HepG2 (cell line): Measurements from ENCODE around the gene TH. TPM values are rescaled to one million over a fixed set of nuclear protein-coding genes. Genes with fewer than 3 reads are reported as not detected.
A peak's percentile ranks its signal among the peaks of the same experiment; 100 is the strongest.

Experiments used
- AKAP8 ChIP-seq: sonication (generic); formaldehyde crosslinking; IDR thresholded peaks from 2 replicates; pipeline ENCODE4 v1.5.1; 2020; ENCODE audit warnings: mild to moderate bottlenecking, missing genetic modification reagents
- DNMT3B ChIP-seq: conservative IDR thresholded peaks from 2 replicates; pipeline ENCODE4 v1.6.1; 2016; ENCODE audit warnings: missing biosample characterization, control low read depth
- ETV5 ChIP-seq: IDR thresholded peaks from 2 replicates; pipeline ENCODE4 v1.6.1; 2018; ENCODE audit warnings: missing biosample characterization, missing genetic modification reagents, inconsistent platforms, borderline replicate concordance
- HNRNPH1 ChIP-seq: fragments of 200-400 bp; formaldehyde crosslinking; optimal IDR thresholded peaks from 2 replicates; pipeline ENCODE3; 2017; ENCODE audit warnings: mild to moderate bottlenecking, low read depth, low read length
- SALL1 ChIP-seq: sonication (generic); formaldehyde crosslinking; IDR thresholded peaks from 2 replicates; pipeline ENCODE4 v1.8.0; 2022; ENCODE audit warnings: mild to moderate bottlenecking, missing genetic modification reagents
- TOE1 ChIP-seq: sonication (generic); formaldehyde crosslinking; IDR thresholded peaks from 2 replicates; pipeline ENCODE4 v1.4.0; 2020; ENCODE audit warnings: mild to moderate bottlenecking, missing genetic modification reagents
- ZFX ChIP-seq: sonication (generic); formaldehyde crosslinking; IDR thresholded peaks from 2 replicates; pipeline ENCODE4 v1.4.0; 2020; ENCODE audit warnings: mild to moderate bottlenecking, low read depth, missing genetic modification reagents, moderate library complexity
- ZNF33A ChIP-seq: sonication (generic); formaldehyde crosslinking; IDR thresholded peaks from 2 replicates; pipeline ENCODE4 v1.5.1; 2020; ENCODE audit warnings: missing genetic modification reagents, mild to moderate bottlenecking, moderate library complexity, borderline replicate concordance
- polyA plus RNA-seq, 8 experiments: library from polyadenylated mRNA; depleted of rRNA in 3 of 8; stranded (reverse) in 7 of 8; unstranded in 1 of 8; fragments of >200 nt; fragmentation: Illumina TruSeq in 4 of 8; extraction: Trizol in 4 of 8; gene quantifications; 2 replicates each; pipeline versions ENCODE4 v1.2.1 to v1.2.3, GENCODE V29; 2011 to 2016; ENCODE audit warnings: low read depth in 4 of 8, missing spikeins in 1 of 8, mixed read lengths in 1 of 8; ENCODE audit not compliant: insufficient read depth in 1 of 8
- total RNA-seq, 5 experiments: library from RNA; depleted of rRNA; stranded (reverse); fragments of >200 nt; fragmentation: Illumina TruSeq; extraction: Trizol; gene quantifications; 2 replicates each; pipeline ENCODE4 v1.2.3, GENCODE V29; 2016; ENCODE audit warnings: low read depth in 1 of 5
- TF ChIP-seq, protein P1 (sequence below): sonication (generic); formaldehyde crosslinking; IDR thresholded peaks from 2 replicates; pipeline ENCODE4 v1.4.0; 2020; ENCODE audit warnings: missing genetic modification reagents
- TF ChIP-seq, protein P2 (sequence below): sonication (generic); formaldehyde crosslinking; IDR thresholded peaks from 2 replicates; pipeline ENCODE4 v1.4.0; 2020; ENCODE audit warnings: mild to moderate bottlenecking, missing genetic modification reagents
- TF ChIP-seq, protein P3 (sequence below): sonication (generic); formaldehyde crosslinking; IDR thresholded peaks from 2 replicates; pipeline ENCODE4 v1.4.0; 2020; ENCODE audit warnings: missing genetic modification reagents
- TF ChIP-seq, protein P4 (sequence below): sonication (generic); formaldehyde crosslinking; IDR thresholded peaks from 2 replicates; pipeline ENCODE4 v1.4.0; 2020; ENCODE audit warnings: missing genetic modification reagents, mild to moderate bottlenecking, borderline replicate concordance

Gene TH
- total and polyA plus RNA-seq, 2 of the 13 experiments (the other 11 are each of a cell fraction or from before 2014, with no cell fraction given) = 0.36 TPM; not detected in 1

DNA sequence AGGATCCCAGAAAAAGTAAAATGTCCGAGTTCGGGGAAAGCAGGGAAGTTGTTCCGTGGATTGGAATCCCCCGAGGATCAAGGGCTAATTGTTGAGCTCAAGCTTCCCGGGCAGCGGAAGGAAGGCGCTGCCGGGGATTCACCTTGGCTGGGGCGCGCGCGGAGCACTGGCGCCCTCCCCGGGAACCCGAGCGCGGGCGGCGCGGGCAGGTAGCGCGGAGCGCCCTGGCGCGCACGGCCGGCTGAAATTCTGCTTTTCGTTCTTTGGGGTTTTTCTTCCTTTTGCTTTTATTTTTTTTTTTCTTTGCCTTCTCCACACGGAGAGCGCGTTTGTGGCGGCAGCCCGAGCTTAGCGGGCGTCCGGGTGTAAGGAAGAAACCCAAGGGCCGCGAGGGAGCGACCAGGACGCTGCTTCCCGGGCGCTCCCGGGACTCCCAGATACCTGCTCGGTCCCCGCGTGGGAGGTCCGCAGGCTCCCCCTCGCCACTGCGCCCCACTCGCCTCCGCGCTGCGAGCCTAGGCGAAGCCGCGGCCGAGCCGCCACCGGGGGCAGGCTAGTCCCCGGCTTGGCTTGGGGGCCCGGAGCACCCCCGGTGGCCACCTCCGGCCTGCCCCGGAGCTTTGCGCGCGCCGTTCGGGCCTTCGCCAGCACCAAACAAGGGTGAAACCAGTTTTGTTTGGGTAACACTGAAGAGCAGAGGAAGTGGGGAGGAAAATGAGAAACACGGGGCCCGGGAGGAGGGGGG, 27.6 kb downstream of the TH start (continued):
- TF ChIP-seq, protein P1, sequence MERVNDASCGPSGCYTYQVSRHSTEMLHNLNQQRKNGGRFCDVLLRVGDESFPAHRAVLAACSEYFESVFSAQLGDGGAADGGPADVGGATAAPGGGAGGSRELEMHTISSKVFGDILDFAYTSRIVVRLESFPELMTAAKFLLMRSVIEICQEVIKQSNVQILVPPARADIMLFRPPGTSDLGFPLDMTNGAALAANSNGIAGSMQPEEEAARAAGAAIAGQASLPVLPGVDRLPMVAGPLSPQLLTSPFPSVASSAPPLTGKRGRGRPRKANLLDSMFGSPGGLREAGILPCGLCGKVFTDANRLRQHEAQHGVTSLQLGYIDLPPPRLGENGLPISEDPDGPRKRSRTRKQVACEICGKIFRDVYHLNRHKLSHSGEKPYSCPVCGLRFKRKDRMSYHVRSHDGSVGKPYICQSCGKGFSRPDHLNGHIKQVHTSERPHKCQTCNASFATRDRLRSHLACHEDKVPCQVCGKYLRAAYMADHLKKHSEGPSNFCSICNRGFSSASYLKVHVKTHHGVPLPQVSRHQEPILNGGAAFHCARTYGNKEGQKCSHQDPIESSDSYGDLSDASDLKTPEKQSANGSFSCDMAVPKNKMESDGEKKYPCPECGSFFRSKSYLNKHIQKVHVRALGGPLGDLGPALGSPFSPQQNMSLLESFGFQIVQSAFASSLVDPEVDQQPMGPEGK (CRISPR knock-in tag) = peak; percentile 29; the same call in 1 of the 2 replicates
- 0 out of 2 replicates have a peak, but pooled peaks have one; percentile 55 for TF ChIP-seq ZNF33A
- TF ChIP-seq TOE1 (CRISPR knock-in tag) = no peak
- no peak for TF ChIP-seq HNRNPH1
- TF ChIP-seq ETV5 (CRISPR knock-in tag) = peak; percentile 22; the same call in 1 of the 2 replicates
- 0 out of 2 replicates have a peak, but pooled peaks have one; percentile 4 for TF ChIP-seq ZFX (CRISPR knock-in tag)
- TF ChIP-seq DNMT3B (CRISPR knock-in tag) = no peak
- TF ChIP-seq, protein P2, sequence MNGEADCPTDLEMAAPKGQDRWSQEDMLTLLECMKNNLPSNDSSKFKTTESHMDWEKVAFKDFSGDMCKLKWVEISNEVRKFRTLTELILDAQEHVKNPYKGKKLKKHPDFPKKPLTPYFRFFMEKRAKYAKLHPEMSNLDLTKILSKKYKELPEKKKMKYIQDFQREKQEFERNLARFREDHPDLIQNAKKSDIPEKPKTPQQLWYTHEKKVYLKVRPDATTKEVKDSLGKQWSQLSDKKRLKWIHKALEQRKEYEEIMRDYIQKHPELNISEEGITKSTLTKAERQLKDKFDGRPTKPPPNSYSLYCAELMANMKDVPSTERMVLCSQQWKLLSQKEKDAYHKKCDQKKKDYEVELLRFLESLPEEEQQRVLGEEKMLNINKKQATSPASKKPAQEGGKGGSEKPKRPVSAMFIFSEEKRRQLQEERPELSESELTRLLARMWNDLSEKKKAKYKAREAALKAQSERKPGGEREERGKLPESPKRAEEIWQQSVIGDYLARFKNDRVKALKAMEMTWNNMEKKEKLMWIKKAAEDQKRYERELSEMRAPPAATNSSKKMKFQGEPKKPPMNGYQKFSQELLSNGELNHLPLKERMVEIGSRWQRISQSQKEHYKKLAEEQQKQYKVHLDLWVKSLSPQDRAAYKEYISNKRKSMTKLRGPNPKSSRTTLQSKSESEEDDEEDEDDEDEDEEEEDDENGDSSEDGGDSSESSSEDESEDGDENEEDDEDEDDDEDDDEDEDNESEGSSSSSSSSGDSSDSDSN (CRISPR knock-in tag) = peak; percentile 46; the same call in 1 of the 2 replicates
- TF ChIP-seq, protein P3, sequence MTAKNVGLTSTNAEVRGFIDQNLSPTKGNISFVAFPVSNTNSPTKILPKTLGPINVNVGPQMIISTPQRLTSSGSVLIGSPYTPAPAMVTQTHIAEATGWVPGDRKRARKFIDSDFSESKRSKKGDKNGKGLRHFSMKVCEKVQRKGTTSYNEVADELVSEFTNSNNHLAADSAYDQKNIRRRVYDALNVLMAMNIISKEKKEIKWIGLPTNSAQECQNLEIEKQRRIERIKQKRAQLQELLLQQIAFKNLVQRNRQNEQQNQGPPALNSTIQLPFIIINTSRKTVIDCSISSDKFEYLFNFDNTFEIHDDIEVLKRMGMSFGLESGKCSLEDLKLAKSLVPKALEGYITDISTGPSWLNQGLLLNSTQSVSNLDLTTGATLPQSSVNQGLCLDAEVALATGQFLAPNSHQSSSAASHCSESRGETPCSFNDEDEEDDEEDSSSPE (CRISPR knock-in tag) = 0 out of 2 replicates have a peak, but pooled peaks have one; percentile 25
- TF ChIP-seq, protein P4, sequence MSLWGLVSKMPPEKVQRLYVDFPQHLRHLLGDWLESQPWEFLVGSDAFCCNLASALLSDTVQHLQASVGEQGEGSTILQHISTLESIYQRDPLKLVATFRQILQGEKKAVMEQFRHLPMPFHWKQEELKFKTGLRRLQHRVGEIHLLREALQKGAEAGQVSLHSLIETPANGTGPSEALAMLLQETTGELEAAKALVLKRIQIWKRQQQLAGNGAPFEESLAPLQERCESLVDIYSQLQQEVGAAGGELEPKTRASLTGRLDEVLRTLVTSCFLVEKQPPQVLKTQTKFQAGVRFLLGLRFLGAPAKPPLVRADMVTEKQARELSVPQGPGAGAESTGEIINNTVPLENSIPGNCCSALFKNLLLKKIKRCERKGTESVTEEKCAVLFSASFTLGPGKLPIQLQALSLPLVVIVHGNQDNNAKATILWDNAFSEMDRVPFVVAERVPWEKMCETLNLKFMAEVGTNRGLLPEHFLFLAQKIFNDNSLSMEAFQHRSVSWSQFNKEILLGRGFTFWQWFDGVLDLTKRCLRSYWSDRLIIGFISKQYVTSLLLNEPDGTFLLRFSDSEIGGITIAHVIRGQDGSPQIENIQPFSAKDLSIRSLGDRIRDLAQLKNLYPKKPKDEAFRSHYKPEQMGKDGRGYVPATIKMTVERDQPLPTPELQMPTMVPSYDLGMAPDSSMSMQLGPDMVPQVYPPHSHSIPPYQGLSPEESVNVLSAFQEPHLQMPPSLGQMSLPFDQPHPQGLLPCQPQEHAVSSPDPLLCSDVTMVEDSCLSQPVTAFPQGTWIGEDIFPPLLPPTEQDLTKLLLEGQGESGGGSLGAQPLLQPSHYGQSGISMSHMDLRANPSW = no peak
- no peak for TF ChIP-seq AKAP8 (CRISPR knock-in tag)
- peak; percentile 10; the same call in 1 of the 2 replicates for TF ChIP-seq SALL1
